ENCODE measurements around the gene PACSIN2.

- TF ChIP-seq POLR2A (IDR thresholded peaks at IDR 0.05) (no peak), CTCF (IDR thresholded peaks at IDR 0.05) (no peak)
Measured at GRCh38 chr22:42932857-42933484, 82.0 kb downstream of the PACSIN2 start.

Data from gastroesophageal sphincter (tissue), 3 donors.